HG02588 (cell line): ENCODE results near the gene KCNJ6.

Experiments used
- ATAC-seq: cut with Tn5 transposase; IDR thresholded peaks from one replicate; pipeline ENCODE4 v1.9.1; 2021; ENCODE audit warnings: mild to moderate bottlenecking, moderate library complexity; ENCODE audit not compliant: unreplicated experiment

The KCNJ6 gene

GRCh38 chr21:37558676-37559211 lies 357.5 kb downstream of the KCNJ6 start:
- no peak for ATAC-seq
